ENCODE data around the gene NDST4. TPM values are rescaled to one million over a fixed set of nuclear protein-coding genes. Genes with fewer than 3 reads are reported as not detected.

NDST4 gene
- not detected for total RNA-seq

DNA sequence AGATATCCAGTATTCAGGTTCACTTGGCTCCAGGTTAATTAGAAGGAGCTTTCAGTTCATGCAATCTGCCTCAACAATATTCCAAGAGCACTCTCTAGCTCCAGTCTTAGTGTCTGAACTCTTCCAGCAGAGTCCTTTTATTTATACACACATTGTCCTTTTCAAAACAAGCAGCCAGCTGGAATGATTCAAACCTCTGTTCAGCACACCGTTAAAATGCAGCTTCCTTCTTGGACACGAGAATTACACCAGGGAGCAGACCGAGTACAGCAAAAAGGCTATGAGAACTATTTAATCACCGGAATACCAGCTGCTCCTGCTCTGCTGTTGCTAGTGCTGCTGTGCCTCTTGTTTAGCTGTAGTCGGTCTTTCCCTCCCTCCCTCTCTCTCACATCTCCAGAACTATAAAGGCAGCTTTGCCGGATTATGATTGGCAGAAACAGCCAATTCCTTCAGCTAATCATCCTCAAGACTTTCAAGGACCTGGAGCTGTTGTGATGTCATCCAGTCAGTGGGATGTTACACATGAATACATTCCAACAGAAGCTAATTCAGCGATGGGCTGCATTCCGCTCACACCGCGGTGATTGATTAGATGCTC lies at the start of gene NDST4:
Gene NDST4 (minus strand): TSS at position 115 of the 601 bp plus-strand sequence. CDS start 36,584 bp downstream, outside the sequence.
- CTCF ChIA-PET: no interaction called here
- POLR2A ChIA-PET: no interaction called here

DNA sequence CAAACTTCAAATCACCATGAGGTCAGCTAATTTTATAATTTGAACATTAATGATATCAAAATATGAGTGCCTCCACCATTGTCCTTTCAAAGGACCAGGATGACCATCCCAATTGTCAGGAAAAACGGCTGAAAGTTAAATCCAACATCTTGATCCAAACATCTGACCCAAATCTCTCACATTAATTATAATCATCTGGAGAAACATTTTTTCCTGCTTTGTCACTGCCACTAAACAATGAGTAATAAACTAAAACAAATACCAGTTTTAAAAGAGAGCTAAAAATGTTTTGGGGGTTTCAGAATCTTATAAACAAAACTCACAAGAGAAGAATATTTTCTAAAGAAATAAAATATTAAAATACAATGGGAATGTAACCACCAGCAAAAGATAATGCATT lies 45.7 kb upstream of the NDST4 start:
- POLR2A ChIA-PET: no interaction called here

DNA sequence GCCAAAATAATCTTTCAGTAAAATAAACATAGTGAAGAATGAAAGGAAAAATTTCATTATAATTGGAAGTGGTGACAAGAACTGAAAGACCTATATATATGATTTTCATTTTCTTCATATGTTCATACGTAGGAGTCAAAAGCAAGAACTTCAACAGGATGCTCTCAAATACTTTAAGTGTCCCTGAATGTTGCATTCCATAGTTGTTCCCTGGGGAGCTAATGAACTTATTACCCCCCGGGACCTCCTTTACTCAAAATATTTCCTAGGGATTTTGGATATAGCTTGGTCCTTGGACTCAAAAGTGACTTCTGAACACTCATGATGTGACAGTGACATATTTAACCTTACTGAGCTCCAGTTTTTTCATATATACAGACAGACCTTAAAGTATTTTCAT lies 44.9 kb upstream of the NDST4 start:
- POLR2A ChIA-PET: no interaction called here
- CTCF ChIA-PET: no interaction called here

More for the DNA sequence above, 45.7 kb upstream of the NDST4 start:
- CTCF ChIA-PET: no interaction called here

DNA sequence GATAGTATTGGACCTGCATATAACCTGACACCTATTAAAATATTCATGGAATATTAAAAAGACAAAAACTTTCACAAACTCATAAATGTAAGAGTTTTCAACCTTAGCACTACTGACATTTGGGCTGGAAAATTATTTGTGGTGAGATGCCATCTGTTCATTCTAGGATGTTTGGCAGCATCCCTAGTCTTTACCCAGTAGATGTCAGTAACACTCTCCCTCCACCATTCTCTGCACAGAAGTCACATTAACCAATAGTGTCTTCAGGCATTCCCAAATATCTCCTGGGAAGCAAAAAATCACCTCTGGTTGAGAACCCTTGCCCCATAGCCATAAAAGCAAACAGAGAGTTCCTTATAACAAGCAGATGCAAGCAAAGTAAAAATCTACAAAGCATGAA lies 41.4 kb upstream of the NDST4 start:
- POLR2A ChIA-PET: no interaction called here
- CTCF ChIA-PET: no interaction called here

DNA sequence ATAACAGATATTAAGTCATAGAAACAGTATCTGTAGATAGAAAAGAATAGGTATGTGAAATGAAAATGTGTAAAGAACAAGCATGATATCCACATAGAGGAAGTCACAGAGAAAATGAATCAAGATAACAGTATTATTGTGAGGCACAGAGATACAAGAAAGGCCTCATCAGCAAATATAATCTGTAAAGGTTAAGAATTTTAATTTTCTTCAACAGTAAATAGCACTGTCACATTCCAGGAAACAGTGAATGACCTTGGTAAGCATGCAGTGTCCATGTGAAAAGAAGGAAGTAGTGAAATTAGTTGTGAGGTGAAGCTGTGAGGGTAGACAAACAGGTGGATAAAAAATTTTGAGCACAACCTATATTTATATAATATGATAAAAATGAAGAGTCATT lies 39.5 kb upstream of the NDST4 start:
- ChIA-PET POLR2A (no interaction called here), CTCF (no interaction called here)

DNA sequence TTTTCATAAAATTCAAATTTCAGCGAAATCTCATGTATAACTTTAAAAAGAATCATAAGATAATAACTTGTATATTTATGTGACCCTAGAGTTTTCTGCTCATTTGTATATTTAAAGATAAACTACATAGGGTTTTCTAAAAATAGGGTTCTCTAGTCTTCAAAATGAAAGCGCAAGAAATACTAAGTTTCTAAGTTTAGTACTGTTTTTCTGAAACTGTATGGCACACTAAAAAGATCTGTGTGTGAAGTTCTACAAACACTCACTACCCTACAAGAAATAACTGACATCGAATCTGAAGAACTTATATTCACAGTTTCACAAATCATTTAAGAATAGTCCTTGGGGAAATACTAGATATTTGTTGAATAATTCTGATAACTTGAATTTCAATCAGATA lies 38.7 kb upstream of the NDST4 start:
- CTCF ChIA-PET: no interaction called here
- POLR2A ChIA-PET: no interaction called here

DNA sequence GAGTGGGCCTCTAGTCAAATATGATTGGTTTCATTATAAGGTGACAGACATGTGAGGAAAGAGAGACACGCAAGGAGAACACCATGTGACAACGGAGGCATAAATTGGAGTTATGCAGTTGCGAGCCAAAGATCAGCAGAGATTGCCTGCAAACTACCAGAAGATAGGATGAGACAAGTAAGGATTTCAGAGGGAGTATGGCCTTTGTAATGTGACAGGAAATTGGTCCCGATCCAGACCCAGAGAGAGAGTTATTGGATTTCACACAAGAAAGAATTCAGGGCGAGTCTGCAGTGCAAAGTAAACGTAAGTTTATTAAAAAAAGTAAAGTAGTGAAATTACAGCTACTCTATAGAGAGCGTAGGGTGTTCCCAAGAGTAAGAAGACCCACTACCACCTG lies 35.7 kb upstream of the NDST4 start:
- ChIA-PET CTCF (no interaction called here), POLR2A (no interaction called here)

DNA sequence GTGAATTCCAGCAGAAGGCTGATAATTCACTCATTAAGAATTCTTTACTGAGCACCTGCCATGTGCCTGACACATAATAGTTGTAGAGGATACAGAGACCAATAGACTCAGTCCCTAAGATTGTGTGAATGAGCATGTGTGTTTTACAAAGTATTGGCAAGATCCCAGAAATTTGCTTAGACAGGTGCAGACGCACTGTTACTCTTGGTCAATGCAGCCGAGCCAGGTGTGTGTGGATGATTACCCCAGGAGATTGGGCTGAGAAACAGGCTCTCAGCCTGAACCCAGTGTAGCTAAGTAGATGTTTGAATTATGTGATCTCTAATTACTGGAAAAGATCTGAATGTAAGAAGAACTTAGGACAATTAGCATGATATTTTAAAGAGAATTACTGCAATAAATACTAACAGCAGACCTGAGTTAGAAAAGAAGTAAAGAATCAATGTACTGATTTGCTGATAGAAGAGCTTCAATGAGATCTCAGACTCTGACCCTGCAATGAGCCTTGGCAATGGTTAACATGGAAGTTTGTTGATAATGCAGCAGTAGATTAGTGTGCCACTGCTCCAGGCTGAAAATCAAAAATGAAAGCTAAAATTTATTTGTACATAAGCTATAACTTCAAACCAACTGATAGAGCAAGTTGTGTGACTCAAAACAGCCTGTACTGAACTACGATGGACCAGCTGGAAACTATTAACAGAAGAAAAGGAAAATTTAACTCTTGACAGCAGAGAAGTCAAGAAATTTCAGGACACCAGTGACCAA lies 32.2 kb upstream of the NDST4 start:
- ChIA-PET CTCF (no interaction called here), POLR2A (no interaction called here)

DNA sequence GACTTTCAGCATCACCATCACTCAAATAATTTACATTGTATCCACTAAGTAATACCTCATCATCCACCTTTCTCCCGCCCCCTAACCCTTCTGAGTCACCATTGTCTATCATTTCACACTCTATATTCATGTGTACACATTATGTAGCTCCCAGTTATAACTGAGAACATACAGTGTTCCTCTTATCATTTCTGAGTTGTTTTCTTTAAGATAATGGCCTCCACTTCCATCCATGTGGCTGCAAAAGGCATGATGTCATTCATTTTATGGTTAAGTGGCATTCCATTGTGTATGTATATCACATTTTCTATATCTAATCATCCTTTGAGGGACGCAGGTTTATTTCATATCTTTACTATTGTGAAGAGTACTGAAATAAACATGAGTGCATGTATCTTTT lies 14.6 kb upstream of the NDST4 start:
- CTCF ChIA-PET: no interaction called here
- POLR2A ChIA-PET: no interaction called here

DNA sequence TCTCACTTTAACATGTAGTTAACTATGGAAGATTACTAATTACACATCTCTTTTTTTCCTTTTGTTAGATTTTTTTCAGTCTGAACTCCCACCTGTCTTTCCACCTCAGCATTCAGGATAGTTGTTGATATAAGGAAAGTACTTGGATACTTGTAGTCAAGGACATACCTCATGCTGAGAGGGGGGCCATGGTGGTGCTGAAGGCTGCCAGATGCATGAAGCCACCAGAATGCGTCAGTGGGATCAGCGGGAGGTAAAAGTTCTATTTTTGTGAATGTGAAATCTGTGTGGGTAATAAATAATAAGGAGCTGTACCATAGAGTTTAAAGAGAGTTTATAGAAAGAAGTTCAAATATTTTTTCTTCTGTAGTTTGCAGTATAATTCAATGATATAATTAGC lies 13.1 kb upstream of the NDST4 start:
- ChIA-PET POLR2A (no interaction called here), CTCF (no interaction called here)

DNA sequence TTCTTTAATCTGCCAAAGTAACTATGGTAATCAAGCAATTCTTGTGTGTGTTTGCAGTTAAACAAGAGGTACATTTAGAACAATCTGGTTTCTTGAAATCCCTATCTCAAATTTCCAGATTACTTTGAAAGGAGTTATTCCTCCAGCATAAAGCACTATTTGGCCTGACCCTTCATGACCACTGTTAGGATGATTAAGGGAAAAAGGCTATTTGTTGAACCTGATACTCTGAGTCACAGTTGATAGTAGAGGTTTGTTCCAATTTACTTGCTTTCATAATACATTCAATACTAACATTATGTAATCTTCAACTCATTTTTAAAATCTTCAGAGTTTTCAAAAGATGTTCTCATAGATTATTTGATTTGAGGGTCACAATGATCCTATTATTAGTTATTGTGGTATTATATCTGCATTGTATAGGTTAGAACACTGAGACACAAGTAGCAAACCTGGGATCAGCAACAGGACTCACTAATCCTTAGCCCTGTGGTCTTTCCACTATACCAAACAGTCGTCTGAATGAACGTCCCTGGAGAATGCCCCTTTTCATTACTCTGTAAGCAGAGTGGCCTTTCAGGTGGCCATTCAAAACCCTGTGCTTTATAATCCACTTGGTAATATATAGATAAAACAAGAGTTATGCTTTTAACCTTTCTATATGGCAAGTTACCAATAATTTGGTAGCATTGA lies 8.1 kb upstream of the NDST4 start:
- CTCF ChIA-PET: no interaction called here
- POLR2A ChIA-PET: no interaction called here

DNA sequence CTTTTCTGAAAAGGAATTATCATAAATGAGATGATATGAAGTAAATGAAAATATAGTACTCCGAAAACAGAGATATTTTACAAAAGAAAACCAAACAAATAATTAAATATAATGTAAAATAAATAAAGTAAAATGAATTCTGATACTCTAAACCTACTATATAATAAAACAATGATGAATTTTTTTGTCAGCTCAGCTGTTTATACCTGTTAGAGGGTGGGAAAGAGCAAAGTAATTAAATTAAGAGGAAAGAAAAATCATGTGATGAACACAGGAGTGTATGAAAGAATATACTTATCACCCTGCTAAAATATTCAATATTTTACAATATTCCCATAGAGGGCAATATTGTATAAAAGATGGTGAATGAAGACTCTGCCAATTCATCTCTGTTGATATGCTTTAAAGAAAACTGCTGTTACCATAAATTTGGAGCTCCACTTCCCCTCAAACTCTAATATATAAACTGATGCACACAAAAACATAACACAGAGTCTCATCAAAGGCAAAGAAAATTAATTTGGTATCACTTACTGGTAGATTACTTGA lies 6.5 kb upstream of the NDST4 start:
- ChIA-PET CTCF (no interaction called here), POLR2A (no interaction called here)

DNA sequence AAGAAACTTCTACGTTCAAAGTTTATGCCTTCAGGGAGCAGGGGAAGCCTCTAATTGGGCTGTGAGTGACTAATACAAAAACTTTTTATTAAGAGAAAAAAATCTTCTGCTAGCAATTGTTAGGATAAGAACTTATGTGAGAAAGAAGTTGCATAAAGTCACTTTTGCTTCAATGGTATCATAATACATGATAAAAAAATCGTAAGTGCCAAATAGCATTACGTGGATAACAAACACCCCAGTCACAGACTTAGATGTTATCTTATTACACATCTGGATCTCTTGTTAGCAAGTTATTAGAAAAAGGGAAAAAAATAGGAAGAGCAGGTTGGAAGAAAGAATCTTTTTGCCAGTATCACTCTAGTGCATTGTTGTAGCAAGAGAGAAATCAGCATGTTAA lies 4.2 kb upstream of the NDST4 start:
- CTCF ChIA-PET: no interaction called here
- POLR2A ChIA-PET: no interaction called here

DNA sequence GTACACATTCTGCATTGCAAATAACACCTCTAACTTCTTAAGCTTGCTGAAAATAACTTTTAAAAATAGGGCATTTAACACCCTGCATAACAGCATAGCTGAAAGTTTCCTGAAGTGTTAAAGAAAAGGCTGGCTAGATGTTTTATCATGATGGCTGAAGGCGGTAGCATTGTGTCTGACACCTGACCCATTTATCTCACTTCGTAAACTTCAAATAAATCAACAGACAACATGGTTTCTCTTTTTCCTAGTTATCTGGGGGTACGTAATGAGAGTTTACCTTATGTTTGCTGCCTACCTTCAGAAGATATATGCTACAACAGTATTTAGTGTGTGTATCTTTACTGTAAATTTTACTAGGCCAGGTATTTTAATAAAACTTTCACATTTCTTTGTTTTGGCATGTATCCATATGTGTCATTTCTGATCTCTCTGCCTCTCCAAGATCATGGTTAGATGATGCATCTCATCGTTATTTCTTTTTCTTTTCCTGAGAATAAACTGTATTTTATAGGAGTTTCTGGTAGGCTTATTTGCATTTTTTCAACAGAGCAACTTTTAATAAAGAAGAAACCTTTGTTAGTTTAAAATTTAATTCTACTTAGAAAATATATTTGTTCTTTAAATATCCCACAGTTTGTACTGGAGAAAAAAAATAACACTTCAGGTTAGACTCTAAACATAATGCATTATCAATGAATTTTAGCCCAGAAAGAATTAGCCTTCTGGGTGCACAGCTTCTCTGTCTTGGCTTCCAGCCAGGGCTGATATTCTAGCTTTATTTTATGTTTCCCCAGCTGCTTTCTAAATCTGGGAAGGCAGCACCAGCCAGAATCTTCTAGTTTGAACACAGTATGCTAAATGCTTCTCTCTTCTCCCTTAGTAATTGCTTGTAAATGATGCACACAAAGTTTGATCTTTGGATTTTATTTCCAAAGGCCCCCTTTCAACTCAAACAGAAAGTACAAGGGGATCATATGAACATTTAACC lies 2.9 kb downstream of the NDST4 start:
- POLR2A ChIA-PET: no interaction called here
- CTCF ChIA-PET: no interaction called here

DNA sequence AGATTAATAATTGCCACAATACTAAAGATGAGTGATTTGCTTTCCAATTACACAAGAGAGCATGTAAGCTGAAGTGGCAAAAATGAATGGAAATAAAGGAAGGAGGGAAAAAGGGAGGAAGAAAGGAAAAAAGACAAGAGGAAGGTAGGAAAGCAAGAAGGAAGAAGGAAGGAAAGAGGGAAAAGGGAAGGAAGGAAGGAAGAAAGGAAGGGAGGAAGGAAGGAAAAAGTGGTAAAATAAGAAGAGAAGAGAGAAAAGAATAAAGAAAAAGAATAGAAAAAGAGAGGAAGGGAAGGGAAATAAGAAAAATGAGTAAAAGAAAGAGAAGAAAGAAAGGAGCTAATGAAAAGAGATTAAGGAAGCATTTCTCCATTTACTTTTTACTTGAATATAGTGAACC lies 4.6 kb downstream of the NDST4 start:
- CTCF ChIA-PET: no interaction called here
- POLR2A ChIA-PET: no interaction called here

DNA sequence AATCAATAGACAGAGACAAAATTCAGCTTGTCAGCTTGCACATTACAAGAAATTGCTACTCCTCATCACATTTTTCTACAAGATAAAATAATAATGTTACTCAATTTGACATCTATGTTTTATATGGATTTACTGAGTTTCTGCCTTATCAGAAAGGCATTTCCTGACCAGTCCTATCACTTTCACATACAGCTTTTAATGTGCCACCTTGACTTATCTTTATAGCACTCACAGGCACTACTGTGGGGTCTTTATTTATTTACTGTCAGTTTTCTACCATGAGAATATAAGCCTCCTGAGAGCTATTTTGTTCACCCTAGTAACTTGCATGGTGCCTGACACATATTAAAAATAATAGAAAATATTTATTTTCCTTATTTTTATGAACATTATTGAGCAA lies 6.0 kb downstream of the NDST4 start:
- CTCF ChIA-PET: no interaction called here
- POLR2A ChIA-PET: no interaction called here

DNA sequence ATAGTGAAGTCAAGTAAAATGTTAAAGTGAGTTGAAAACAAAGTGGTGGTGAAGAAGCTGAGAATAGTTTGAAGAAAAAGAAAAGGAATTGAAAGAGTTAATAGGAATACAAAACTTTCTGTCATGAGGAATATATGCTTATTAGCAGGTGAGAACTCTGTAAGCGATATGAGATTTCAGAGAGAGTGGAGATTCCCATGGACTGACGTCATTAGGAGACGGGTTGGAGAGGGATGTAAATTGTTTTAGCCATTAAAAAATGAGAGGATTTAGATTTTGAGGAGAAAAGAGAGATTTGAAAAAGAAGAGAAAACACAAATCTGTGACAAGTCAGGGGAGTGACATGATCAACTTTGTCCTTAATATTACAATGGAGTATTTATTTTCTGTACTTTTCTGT lies 11.7 kb downstream of the NDST4 start:
- ChIA-PET POLR2A (no interaction called here), CTCF (no interaction called here)

DNA sequence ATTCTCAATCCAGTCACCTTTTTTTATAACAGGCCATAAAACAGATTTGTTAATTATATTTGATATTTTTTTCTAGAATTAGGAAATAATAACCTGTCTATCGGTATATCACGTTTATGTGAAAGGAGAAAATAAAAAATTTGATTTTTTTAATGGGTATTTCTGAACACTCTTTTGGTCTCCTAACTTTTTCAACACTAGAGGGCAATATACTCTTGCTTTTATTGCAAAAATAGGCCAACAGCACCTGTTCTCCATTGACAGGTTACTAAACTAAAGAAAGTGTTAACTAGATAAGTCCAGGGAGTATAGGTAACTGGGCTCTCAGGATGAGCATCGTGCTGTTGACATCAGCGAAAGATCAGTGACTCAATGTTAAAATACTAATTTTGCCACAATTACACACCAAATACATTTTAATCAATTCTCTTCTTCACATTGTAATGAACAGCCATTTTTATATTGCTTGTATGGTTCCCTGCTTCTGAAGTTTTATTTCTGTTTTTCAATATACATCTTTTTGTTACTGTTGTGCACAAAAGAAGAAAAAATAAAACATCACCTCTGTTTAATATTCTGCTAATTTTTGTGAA lies 22.8 kb downstream of the NDST4 start:
- POLR2A ChIA-PET: no interaction called here
- CTCF ChIA-PET: no interaction called here

DNA sequence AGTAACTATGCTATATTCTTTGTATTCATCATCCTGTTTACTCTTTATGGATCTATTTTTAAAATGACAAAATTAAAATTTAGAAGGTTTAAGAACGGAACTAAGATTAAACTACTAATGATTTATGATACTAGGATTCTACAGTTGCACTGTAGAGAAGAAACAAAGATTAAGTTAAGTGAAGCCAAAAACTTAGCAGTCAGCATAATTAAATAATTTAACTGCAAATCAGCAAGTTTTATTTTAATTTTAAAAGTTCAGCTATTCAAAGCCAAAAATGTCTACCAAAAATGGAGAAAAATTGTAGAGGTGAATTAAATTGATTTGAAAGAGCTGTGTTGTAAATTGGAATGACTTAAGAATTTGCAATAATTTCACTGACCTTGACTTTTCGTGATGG lies 30.8 kb downstream of the NDST4 start:
- POLR2A ChIA-PET: no interaction called here
- CTCF ChIA-PET: no interaction called here

DNA sequence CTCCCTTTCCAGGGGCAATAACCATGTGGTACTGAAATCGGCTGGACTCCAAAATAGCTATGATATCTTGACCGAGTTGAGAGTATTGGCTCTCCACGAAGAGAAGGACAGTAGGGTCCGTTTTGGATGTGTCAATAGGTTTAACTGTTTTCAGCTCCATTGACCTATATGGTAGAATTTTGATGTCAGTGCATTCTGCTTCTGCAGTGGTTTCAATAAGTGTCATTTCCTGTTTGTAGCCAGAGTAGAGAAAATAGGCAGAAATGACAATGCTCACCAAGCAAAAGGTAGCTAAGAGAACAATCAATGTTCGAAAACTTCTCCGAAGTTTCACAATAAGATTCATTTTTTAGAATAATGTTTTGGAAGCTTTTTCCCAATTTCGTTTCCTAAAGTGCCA lies 36.7 kb downstream of the NDST4 start:
- CTCF ChIA-PET: no interaction called here
- POLR2A ChIA-PET: no interaction called here

All from activated CD8-positive, alpha-beta memory T cell treated with anti-CD3 and anti-CD28 coated beads for 36 hours (primary cell).